ENCODE data around the gene C5orf63.
"Not testable (repeated sequence)": the region's sequence is repeated elsewhere in the genome, so short reads cannot be mapped to it uniquely, and the experiment has no call there.

- TF ChIP-seq, protein P1, sequence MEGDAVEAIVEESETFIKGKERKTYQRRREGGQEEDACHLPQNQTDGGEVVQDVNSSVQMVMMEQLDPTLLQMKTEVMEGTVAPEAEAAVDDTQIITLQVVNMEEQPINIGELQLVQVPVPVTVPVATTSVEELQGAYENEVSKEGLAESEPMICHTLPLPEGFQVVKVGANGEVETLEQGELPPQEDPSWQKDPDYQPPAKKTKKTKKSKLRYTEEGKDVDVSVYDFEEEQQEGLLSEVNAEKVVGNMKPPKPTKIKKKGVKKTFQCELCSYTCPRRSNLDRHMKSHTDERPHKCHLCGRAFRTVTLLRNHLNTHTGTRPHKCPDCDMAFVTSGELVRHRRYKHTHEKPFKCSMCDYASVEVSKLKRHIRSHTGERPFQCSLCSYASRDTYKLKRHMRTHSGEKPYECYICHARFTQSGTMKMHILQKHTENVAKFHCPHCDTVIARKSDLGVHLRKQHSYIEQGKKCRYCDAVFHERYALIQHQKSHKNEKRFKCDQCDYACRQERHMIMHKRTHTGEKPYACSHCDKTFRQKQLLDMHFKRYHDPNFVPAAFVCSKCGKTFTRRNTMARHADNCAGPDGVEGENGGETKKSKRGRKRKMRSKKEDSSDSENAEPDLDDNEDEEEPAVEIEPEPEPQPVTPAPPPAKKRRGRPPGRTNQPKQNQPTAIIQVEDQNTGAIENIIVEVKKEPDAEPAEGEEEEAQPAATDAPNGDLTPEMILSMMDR (IDR thresholded peaks at IDR 0.05), result not testable (repeated sequence)
- not testable (repeated sequence) for TF ChIP-seq POLR2A (IDR thresholded peaks at IDR 0.05)
Observed at GRCh38 chr5:127053551-127053950, 19.8 kb downstream of the C5orf63 start.
